Duodenal mucosa (tissue), 2 donors: ENCODE measurements around the gene C8B.

Source experiments
- H3K27ac ChIP-seq: one replicate; pipeline ENCODE4 v1.7.0; 2013; ENCODE audit warnings: low read depth, low read length
- H3K27me3 ChIP-seq, 2 donors: one replicate each; pipeline ENCODE4 v1.7.0; 2013; ENCODE audit warnings: low read length in 2 of 2, control low read depth in 1 of 2; ENCODE audit not compliant: insufficient read depth in 2 of 2, control insufficient read depth in 1 of 2
- H3K36me3 ChIP-seq, 2 donors: one replicate each; pipeline ENCODE4 v1.7.0; 2013; ENCODE audit warnings: low read length in 2 of 2, control low read depth in 1 of 2; ENCODE audit not compliant: insufficient read depth in 2 of 2, control insufficient read depth in 1 of 2
- H3K4me1 ChIP-seq, 2 donors: one replicate each; pipeline ENCODE4 v1.7.0; 2013; ENCODE audit warnings: low read length in 2 of 2, control low read depth in 1 of 2; ENCODE audit not compliant: insufficient read depth in 2 of 2, control insufficient read depth in 1 of 2
- H3K4me3 ChIP-seq, 2 donors: one replicate each; pipeline ENCODE4 v1.7.0; 2013; ENCODE audit warnings: low read length in 2 of 2, low read depth in 1 of 2
- H3K9ac ChIP-seq, 2 donors: one replicate each; pipeline ENCODE4 v1.7.0; 2013; ENCODE audit warnings: low read length in 2 of 2, low read depth in 1 of 2
- H3K9me3 ChIP-seq, 2 donors: one replicate each; pipeline ENCODE4 v1.7.0; 2013; ENCODE audit warnings: low read length in 2 of 2, control low read depth in 1 of 2; ENCODE audit not compliant: control insufficient read depth in 1 of 2

Gene C8B

DNA sequence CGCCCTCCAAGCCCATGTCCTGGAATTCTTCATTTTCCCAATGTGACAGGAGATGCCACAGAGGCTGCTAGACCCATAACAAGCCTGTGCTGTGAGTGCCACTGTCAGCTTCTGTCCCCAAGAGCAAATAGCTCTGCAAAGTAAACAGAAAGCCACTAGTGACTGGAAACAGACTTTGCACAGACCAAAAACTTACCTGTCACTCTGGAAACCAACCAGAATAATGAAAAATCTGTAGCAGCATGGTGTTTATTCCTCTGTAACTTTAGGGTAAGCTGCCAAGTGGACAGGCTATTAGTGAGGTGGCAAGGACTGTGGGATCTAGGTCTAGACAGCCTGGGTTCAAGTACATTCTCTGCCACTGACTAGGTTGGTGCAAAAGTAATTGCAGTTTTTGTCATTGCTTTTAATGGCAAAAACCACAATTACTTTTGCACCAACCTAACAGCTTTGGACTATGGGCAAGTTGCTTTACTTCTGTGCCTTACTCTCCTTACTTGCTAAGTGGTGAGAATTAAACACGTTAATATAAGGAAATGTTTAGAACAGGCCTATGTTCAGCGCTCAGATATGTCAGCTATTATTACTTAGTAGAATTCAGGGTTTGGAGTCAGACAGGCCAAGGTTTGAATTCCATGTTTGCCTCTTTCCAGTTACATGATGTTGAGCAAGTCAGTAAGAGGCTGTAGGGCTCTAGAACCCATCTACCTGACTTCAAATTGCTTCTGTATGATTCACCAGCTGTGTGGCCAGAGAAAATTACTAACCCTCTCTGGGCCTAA lies at the start of gene C8B:
Gene C8B (minus strand): TSS at position 100 of the 782 bp plus-strand sequence. CDS start 67 bp downstream, at position 33.
- Histone ChIP-seq H3K9ac (no peak within 1 kb of the TSS), H3K4me3 (no peak within 1 kb of the TSS), H3K9me3 (peaks cover 3 to 5% of the 10 kb centered on the region in 2 donors), H3K27me3 (no peaks in the 10 kb centered on the region), H3K27ac (no peak within 1 kb of the TSS), H3K36me3 (no peaks in the 10 kb centered on the region), H3K4me1 (peaks cover 0 to 5% of the 10 kb centered on the region in 2 donors)

DNA sequence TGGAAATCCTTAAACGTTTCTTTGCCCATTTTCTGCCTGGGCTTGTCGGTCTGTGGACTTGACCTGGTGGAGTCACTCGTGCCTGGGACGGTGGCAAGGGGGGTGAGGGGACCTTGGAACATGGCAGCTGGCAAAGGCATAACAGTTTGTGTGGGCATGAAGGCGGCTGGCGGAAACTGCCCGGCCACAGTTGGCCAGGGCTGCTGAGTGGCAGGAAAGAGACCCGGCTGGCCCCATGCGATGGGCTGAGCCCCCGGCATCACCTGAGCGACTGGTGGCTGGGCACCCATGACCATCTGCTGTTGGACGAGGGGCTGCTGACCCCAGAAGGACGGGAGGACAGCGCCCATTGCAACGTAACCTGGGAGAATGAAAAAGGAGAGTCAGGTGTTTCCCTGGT lies 49.3 kb upstream of the C8B start:
- Histone ChIP-seq H3K9ac (no peak overlapping the region), H3K36me3 (peaks cover 0 to 3% of the 10 kb centered on the region in 2 donors)

DNA sequence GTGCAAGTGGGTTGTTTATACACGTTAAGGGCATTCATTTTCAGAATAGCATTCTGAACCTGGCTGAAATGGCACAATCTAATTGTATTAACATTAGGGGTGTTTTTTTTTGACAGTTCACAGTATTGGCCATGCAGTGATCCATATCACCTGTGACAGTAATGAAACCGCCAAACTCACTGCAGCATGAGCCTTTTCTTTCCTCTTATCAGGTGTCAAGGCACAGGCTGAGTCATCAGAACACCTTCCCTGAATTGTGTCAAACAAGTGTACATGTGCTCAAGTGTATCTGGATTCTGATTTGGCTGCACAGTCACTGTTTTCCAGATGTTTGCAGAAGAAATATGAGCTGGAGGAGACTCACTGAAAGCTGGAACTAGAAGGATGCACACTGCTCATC lies 47.7 kb upstream of the C8B start:
- H3K27ac ChIP-seq = no peak overlapping the region
- H3K27me3 ChIP-seq = no peaks in the 10 kb centered on the region
- no peak overlapping the region for H3K4me3 ChIP-seq

More for the DNA sequence above, 49.3 kb upstream of the C8B start:
- H3K27me3 ChIP-seq = no peaks in the 10 kb centered on the region
- peaks cover 0 to 4% of the 10 kb centered on the region in 2 donors for H3K4me1 ChIP-seq
- no peak overlapping the region for H3K27ac ChIP-seq
- no peak overlapping the region for H3K4me3 ChIP-seq
- no peaks in the 10 kb centered on the region for H3K9me3 ChIP-seq

GRCh38 chr1:57012315-57012714 lies 46.5 kb upstream of the C8B start:
- Histone ChIP-seq H3K36me3 (peaks cover 0 to 3% of the 10 kb centered on the region in 2 donors), H3K4me3 (no peak overlapping the region), H3K4me1 (no peaks in the 10 kb centered on the region), H3K9ac (no peak overlapping the region), H3K9me3 (no peaks in the 10 kb centered on the region), H3K27me3 (no peaks in the 10 kb centered on the region), H3K27ac (no peak overlapping the region)

More for the DNA sequence above, 47.7 kb upstream of the C8B start:
- Histone ChIP-seq H3K4me1 (no peaks in the 10 kb centered on the region), H3K9ac (no peak overlapping the region), H3K9me3 (no peaks in the 10 kb centered on the region), H3K36me3 (peaks cover 0 to 3% of the 10 kb centered on the region in 2 donors)

DNA sequence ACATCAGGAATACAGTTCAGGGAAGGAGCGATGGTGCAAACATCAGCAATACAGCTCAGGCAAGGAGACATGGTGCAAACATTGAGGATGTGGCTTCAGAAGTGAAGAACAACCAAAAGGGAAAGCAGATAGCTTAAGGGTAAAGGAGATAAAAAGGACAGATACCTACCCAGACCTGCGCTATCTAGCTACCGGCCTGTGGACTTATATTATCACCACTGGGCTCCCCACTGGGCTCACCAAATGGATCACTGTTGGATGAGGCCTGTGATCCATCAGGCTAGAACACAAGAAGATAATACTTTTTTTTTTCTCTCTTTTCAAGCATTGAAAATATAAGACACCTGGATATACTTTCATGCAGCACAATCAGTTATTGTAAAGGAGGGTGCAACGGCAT lies 44.7 kb upstream of the C8B start:
- H3K4me3 ChIP-seq = no peak overlapping the region
- no peaks in the 10 kb centered on the region for H3K9me3 ChIP-seq
- no peaks in the 10 kb centered on the region for H3K27me3 ChIP-seq
- H3K36me3 ChIP-seq = peaks cover 0 to 3% of the 10 kb centered on the region in 2 donors
- no peak overlapping the region for H3K27ac ChIP-seq
- H3K4me1 ChIP-seq = no peaks in the 10 kb centered on the region
- H3K9ac ChIP-seq = no peak overlapping the region

GRCh38 chr1:57007948-57008347 lies 42.1 kb upstream of the C8B start:
- no peak overlapping the region for H3K27ac ChIP-seq
- peaks cover 0 to 3% of the 10 kb centered on the region in 2 donors for H3K36me3 ChIP-seq
- no peak overlapping the region for H3K4me3 ChIP-seq
- no peaks in the 10 kb centered on the region for H3K9me3 ChIP-seq
- no peaks in the 10 kb centered on the region for H3K27me3 ChIP-seq
- no peak overlapping the region for H3K9ac ChIP-seq
- H3K4me1 ChIP-seq = no peaks in the 10 kb centered on the region

DNA sequence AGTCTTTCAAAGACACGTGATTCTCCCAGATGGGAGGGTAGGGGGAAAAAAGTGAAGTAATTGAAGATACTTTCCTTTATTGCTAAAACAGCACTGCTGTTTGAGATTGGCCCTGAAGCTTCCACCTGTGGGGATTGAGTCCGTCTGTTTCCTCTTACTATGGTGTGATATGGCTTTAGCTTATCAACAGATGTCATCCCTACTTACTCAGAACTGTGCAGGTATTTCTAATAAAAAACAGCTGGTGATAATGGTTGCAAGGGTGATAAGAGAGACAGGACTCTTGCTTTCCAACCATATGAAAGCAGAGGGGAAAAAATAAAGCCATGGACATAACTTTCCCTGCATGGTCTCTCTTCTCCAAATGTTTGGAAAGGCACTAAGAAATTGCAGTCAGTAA lies 41.7 kb upstream of the C8B start:
- no peaks in the 10 kb centered on the region for H3K4me1 ChIP-seq
- no peaks in the 10 kb centered on the region for H3K9me3 ChIP-seq
- no peaks in the 10 kb centered on the region for H3K27me3 ChIP-seq
- H3K4me3 ChIP-seq = no peak overlapping the region
- no peaks in the 10 kb centered on the region for H3K36me3 ChIP-seq
- H3K27ac ChIP-seq = no peak overlapping the region
- no peak overlapping the region for H3K9ac ChIP-seq

- no peaks in the 10 kb centered on the region for H3K36me3 ChIP-seq
- no peaks in the 10 kb centered on the region for H3K9me3 ChIP-seq
- H3K27ac ChIP-seq = no peak overlapping the region
- H3K27me3 ChIP-seq = no peaks in the 10 kb centered on the region
- H3K4me3 ChIP-seq = no peak overlapping the region
- H3K9ac ChIP-seq = no peak overlapping the region
- no peaks in the 10 kb centered on the region for H3K4me1 ChIP-seq
These were observed 37.8 kb upstream of the C8B start for GRCh38 chr1:57003398-57004139.

GRCh38 chr1:56995414-56996100 lies 29.7 kb upstream of the C8B start:
- H3K9me3 ChIP-seq = no peaks in the 10 kb centered on the region
- no peaks in the 10 kb centered on the region for H3K4me1 ChIP-seq
- no peak overlapping the region for H3K4me3 ChIP-seq
- H3K27me3 ChIP-seq = peaks cover 0 to 4% of the 10 kb centered on the region in 2 donors
- no peak overlapping the region for H3K27ac ChIP-seq
- no peak overlapping the region for H3K9ac ChIP-seq
- H3K36me3 ChIP-seq = no peaks in the 10 kb centered on the region

GRCh38 chr1:56993475-56993874 lies 27.7 kb upstream of the C8B start:
- Histone ChIP-seq H3K9me3 (no peaks in the 10 kb centered on the region), H3K9ac (no peak overlapping the region), H3K4me3 (no peak overlapping the region), H3K36me3 (no peaks in the 10 kb centered on the region), H3K4me1 (no peaks in the 10 kb centered on the region), H3K27me3 (peaks cover 0 to 4% of the 10 kb centered on the region in 2 donors), H3K27ac (no peak overlapping the region)
